GM19035 (cell line): ENCODE data around the gene PDCD6IP.
"Not testable (repeated sequence)": the region's sequence is repeated elsewhere in the genome, so short reads cannot be mapped to it uniquely, and the experiment has no call there.

ENCODE experiments used
- ATAC-seq: cut with Tn5 transposase; IDR thresholded peaks from one replicate; pipeline ENCODE4 v1.9.1; 2021; ENCODE audit not compliant: unreplicated experiment

PDCD6IP gene

GRCh38 chr3:33798418-33799201 lies at the start of gene PDCD6IP:
TSS of gene PDCD6IP (plus strand) at chr3:33798630. CDS start at chr3:33798729, 99 bp downstream.
- peak; percentile 88 for ATAC-seq

- no peak for ATAC-seq
Observed at GRCh38 chr3:33749546-33750210, 48.8 kb upstream of the PDCD6IP start.

GRCh38 chr3:33750211-33750548 lies 48.2 kb upstream of the PDCD6IP start:
- no peak for ATAC-seq

- ATAC-seq, result no peak
Observed at GRCh38 chr3:33751336-33751735, 47.1 kb upstream of the PDCD6IP start.

- ATAC-seq, result not testable (repeated sequence)
Observed at GRCh38 chr3:33754391-33754790, 44.0 kb upstream of the PDCD6IP start.

- ATAC-seq, result no peak
Observed at GRCh38 chr3:33758281-33758680, 40.1 kb upstream of the PDCD6IP start.

GRCh38 chr3:33758864-33759263 lies 39.6 kb upstream of the PDCD6IP start:
- no peak for ATAC-seq

- no peak for ATAC-seq
Observed at GRCh38 chr3:33768578-33769330, 29.7 kb upstream of the PDCD6IP start.

GRCh38 chr3:33773637-33774036 lies 24.8 kb upstream of the PDCD6IP start:
- ATAC-seq, result no peak

- ATAC-seq, result no peak
Observed at GRCh38 chr3:33775363-33775762, 23.1 kb upstream of the PDCD6IP start.

GRCh38 chr3:33777996-33778395 lies 20.4 kb upstream of the PDCD6IP start:
- ATAC-seq, result no peak

- ATAC-seq, result no peak
Observed at GRCh38 chr3:33779751-33780150, 18.7 kb upstream of the PDCD6IP start.

GRCh38 chr3:33781413-33781812 lies 17.0 kb upstream of the PDCD6IP start:
- ATAC-seq, result not testable (repeated sequence)

GRCh38 chr3:33786565-33787327 lies 11.7 kb upstream of the PDCD6IP start:
- no peak for ATAC-seq

- ATAC-seq, result peak; percentile 79
Observed at GRCh38 chr3:33787328-33788009, 11.0 kb upstream of the PDCD6IP start.

- no peak for ATAC-seq
Observed at GRCh38 chr3:33789183-33789954, 9.1 kb upstream of the PDCD6IP start.

- no peak for ATAC-seq
Observed at GRCh38 chr3:33790091-33790490, 8.3 kb upstream of the PDCD6IP start.

- no peak for ATAC-seq
Observed at GRCh38 chr3:33791477-33792166, 6.8 kb upstream of the PDCD6IP start.
